SK-N-MC (cell line): ENCODE results near the gene MITD1.

Source experiments
- DNase-seq: peaks from one replicate; pipeline ENCODE4 v3.0.0-alpha.2; 2011; ENCODE audit warnings: low read depth, low spot score
- H3K27ac ChIP-seq: fragments of 200-600 bp; sonication (generic); 2 replicates; pipeline ENCODE4 v1.5.1; 2016; ENCODE audit warnings: mixed run types
- H3K36me3 ChIP-seq: fragments of 200-600 bp; sonication (generic); 2 replicates; pipeline ENCODE4 v1.6.1; 2017; ENCODE audit warnings: antibody characterized with exemption, low read length, mixed read lengths; ENCODE audit not compliant: insufficient read depth
- H3K4me3 ChIP-seq: fragments of 200-600 bp; sonication (generic); 2 replicates; pipeline ENCODE4 v1.5.1; 2016
- H3K9ac ChIP-seq: fragments of 200-600 bp; sonication (generic); 2 replicates; pipeline ENCODE4 v1.8.0; 2017; ENCODE audit warnings: mixed run types, mixed read lengths; ENCODE audit not compliant: insufficient read length
- H3K9me3 ChIP-seq: fragments of 200-600 bp; sonication (generic); 2 replicates; pipeline ENCODE4 v1.6.1; 2017; ENCODE audit warnings: low read depth, mild to moderate bottlenecking, antibody characterized with exemption, low read length, moderate library complexity, mixed read lengths
- EZH2 ChIP-seq: fragments of 200-600 bp; sonication (generic); IDR thresholded peaks from one replicate; pipeline ENCODE4 v1.6.1; 2017; ENCODE audit warnings: antibody characterized with exemption
- FOXP2 ChIP-seq: optimal IDR thresholded peaks from 2 replicates; pipeline ENCODE3; 2011; ENCODE audit warnings: mild to moderate bottlenecking, moderate library complexity; ENCODE audit not compliant: insufficient read depth; ENCODE audit errors: extremely low read length, control extremely low read depth
- POLR2AphosphoS5 ChIP-seq: IDR thresholded peaks from 2 replicates; pipeline ENCODE4 v1.6.1; 2012; ENCODE audit warnings: mild to moderate bottlenecking, low read depth, low read length, borderline replicate concordance

The MITD1 gene

GRCh38 chr2:99190548-99190947 lies 9.7 kb upstream of the MITD1 start:
- Histone ChIP-seq H3K9ac (no peak overlapping the region), H3K9me3 (no peaks in the 10 kb centered on the region), H3K36me3 (peaks cover 59% of the 10 kb centered on the region), H3K4me3 (no peak overlapping the region), H3K27ac (no peak overlapping the region)
- no peak for DNase-seq
- no peak for TF ChIP-seq POLR2AphosphoS5
- TF ChIP-seq FOXP2: no peak

GRCh38 chr2:99188357-99188756 lies 7.5 kb upstream of the MITD1 start:
- no peak for DNase-seq
- Histone ChIP-seq H3K4me3 (no peak overlapping the region), H3K9me3 (no peaks in the 10 kb centered on the region), H3K27ac (no peak overlapping the region), H3K9ac (no peak overlapping the region), H3K36me3 (peaks cover 50% of the 10 kb centered on the region)
- no peak for TF ChIP-seq POLR2AphosphoS5
- no peak for TF ChIP-seq FOXP2
- no peak for TF ChIP-seq EZH2

- no peak for TF ChIP-seq FOXP2
- TF ChIP-seq POLR2AphosphoS5: no peak
- TF ChIP-seq EZH2: no peak
- H3K36me3 ChIP-seq: peaks cover 46% of the 10 kb centered on the region
- H3K9ac ChIP-seq: no peak overlapping the region
These were observed 6.2 kb upstream of the MITD1 start for GRCh38 chr2:99187011-99187410.

DNA sequence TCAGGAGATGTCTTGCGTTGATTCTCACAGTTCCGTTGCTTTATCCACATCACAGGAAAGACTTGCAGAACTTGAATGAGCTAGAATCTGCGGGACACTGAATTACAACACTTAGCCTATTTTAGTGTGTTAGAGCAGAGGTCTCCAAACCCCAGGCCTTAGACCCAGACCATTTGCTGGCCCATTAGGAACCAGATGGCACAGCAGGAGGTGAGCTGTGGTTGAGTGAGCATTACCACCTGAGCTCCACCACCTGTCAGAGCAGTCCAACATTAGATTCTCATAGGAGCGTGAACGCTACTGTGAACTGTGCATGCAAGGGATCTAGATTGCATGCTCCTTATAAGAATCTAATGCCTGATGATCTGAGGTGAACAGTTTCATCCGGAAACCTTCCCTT lies 4.0 kb upstream of the MITD1 start:
- TF ChIP-seq POLR2AphosphoS5 (no peak), FOXP2 (no peak), EZH2 (no peak)
- no peaks in the 10 kb centered on the region for H3K9me3 ChIP-seq
- no peak overlapping the region for H3K9ac ChIP-seq
- peaks cover 25% of the 10 kb centered on the region for H3K36me3 ChIP-seq
- no peak overlapping the region for H3K4me3 ChIP-seq
- no peak for DNase-seq
- H3K27ac ChIP-seq: no peak overlapping the region

More at GRCh38 chr2:99187011-99187410, 6.2 kb upstream of the MITD1 start:
- Histone ChIP-seq H3K27ac (no peak overlapping the region), H3K4me3 (no peak overlapping the region), H3K9me3 (no peaks in the 10 kb centered on the region)
- no peak for DNase-seq

GRCh38 chr2:99183025-99183424 lies 2.2 kb upstream of the MITD1 start:
- DNase-seq: no peak

GRCh38 chr2:99181624-99182000 lies 754 bp upstream of the MITD1 start:
- H3K9ac ChIP-seq: peak overlapping the region; percentile 94
- TF ChIP-seq POLR2AphosphoS5 (no peak), FOXP2 (no peak), EZH2 (no peak)

More at GRCh38 chr2:99183025-99183424, 2.2 kb upstream of the MITD1 start:
- H3K27ac ChIP-seq: no peak overlapping the region
- TF ChIP-seq FOXP2: no peak
- no peak for TF ChIP-seq EZH2
- no peak for TF ChIP-seq POLR2AphosphoS5
- H3K9me3 ChIP-seq: no peaks in the 10 kb centered on the region
- peaks cover 9% of the 10 kb centered on the region for H3K36me3 ChIP-seq
- no peak overlapping the region for H3K9ac ChIP-seq
- H3K4me3 ChIP-seq: peak overlapping the region; percentile 14; the same call in 1 of the 2 replicates

GRCh38 chr2:99171377-99172140 lies 9.3 kb downstream of the MITD1 start:
- H3K36me3 ChIP-seq: peaks cover 26% of the 10 kb centered on the region
- no peak overlapping the region for H3K4me3 ChIP-seq
- no peak for DNase-seq
- H3K27ac ChIP-seq: no peak overlapping the region
- TF ChIP-seq POLR2AphosphoS5 (no peak), FOXP2 (no peak), EZH2 (no peak)
- H3K9me3 ChIP-seq: no peaks in the 10 kb centered on the region
- no peak overlapping the region for H3K9ac ChIP-seq

More at GRCh38 chr2:99181624-99182000, 754 bp upstream of the MITD1 start:
- Histone ChIP-seq H3K4me3 (peak overlapping the region; percentile 99), H3K36me3 (no peaks in the 10 kb centered on the region), H3K9me3 (no peaks in the 10 kb centered on the region), H3K27ac (peak overlapping the region; percentile 67; the same call in 1 of the 2 replicates)
- no peak for DNase-seq

DNA sequence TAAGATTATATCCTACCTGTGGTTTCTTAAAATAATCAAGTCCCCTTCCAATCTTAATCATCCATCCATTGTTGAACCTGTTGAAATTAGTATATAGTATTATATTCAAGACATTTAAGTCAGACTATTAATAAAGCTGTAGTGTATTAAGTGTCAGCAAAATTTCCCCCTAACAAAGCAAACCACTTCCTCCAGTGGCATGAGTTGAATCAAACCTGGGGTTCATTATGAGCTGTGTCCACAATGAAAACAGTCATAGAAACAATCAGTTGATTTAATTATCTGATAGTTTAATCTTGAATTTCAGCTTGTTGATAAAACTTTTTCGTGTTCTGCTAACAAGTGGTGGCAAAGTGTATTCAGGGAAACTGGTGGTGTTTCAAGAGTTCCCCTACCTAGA lies 11.3 kb downstream of the MITD1 start:
- no peak overlapping the region for H3K27ac ChIP-seq
- no peaks in the 10 kb centered on the region for H3K9me3 ChIP-seq
- TF ChIP-seq POLR2AphosphoS5 (no peak), FOXP2 (no peak), EZH2 (no peak)
- no peak overlapping the region for H3K9ac ChIP-seq
- DNase-seq: no peak
- H3K4me3 ChIP-seq: no peak overlapping the region
- peaks cover 29% of the 10 kb centered on the region for H3K36me3 ChIP-seq

DNA sequence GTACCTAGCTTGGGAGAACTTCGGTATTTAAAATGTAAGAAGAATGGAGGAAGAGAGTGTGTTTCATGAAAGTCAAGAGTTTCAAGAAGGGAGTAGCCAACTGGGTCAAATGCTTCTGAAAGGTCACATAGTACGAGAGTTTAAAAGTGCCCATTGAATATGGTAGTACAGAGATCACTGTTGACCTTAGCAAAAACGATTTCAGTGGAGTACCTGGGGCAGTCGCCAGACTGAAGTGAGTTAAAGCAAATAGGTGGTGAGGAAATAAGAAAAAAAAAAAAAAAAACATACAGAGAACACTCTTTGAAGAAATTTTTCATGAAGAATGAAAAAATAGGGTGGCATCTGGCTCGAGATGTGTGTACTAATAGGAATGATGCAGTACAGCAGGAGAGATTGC lies 14.6 kb downstream of the MITD1 start:
- Histone ChIP-seq H3K9ac (no peak overlapping the region), H3K36me3 (peaks cover 29% of the 10 kb centered on the region), H3K4me3 (no peak overlapping the region), H3K9me3 (no peaks in the 10 kb centered on the region), H3K27ac (no peak overlapping the region)
- no peak for DNase-seq
- TF ChIP-seq POLR2AphosphoS5 (no peak), FOXP2 (no peak), EZH2 (no peak)
